Measurements from ENCODE around the gene GSE1. TPM values are rescaled to one million over a fixed set of nuclear protein-coding genes. Genes with fewer than 3 reads are reported as not detected.

GSE1 gene
- polyA plus RNA-seq, 1 donor (not counting 4 experiments of a cell fraction or from before 2014, with no cell fraction given) = 5.0 TPM

- Histone ChIP-seq H4K20me1 (ENCODE audit: control insufficient read depth, extremely low read depth, insufficient read depth, low read length) (peaks cover 11% of the 10 kb centered on the region), H3K9ac (ENCODE audit: control insufficient read depth, extremely low read depth, insufficient read depth, low read length) (no peak overlapping the region), H3K79me2 (ENCODE audit: control insufficient read depth, insufficient read depth, low read length) (no peaks in the 10 kb centered on the region), H3K36me3 (ENCODE audit: control insufficient read depth in 2 of 2, extremely low read depth in 1 of 2, insufficient read depth in 2 of 2, low read length in 2 of 2) (peaks cover 0 to 2% of the 10 kb centered on the region in 2 experiments), H2AFZ (ENCODE audit: control insufficient read depth, low read length) (no peak overlapping the region), H3K4me2 (ENCODE audit: control insufficient read depth, extremely low read depth, insufficient read depth, low read depth, low read length) (no peak overlapping the region), H3K27ac (ENCODE audit: control insufficient read depth, insufficient read depth, low read length) (no peak overlapping the region), H3K27me3 (ENCODE audit: control insufficient read depth, extremely low read depth, insufficient read depth, low read length) (peaks cover 21% of the 10 kb centered on the region), H3K9me3 (ENCODE audit: control insufficient read depth, low read depth, low read length) (no peaks in the 10 kb centered on the region), H3K4me1 (ENCODE audit: control insufficient read depth, extremely low read depth, insufficient read depth, low read length) (peaks cover 22% of the 10 kb centered on the region), H3K9me1 (ENCODE audit: control insufficient read depth, extremely low read depth, insufficient read depth, low read length) (no peaks in the 10 kb centered on the region), H3K4me3 (ENCODE audit: control insufficient read depth in 2 of 3, extremely low read depth in 1 of 3, insufficient read depth in 2 of 3, low read depth in 1 of 3, low read length in 3 of 3) (no peak overlapping the region)
- TF ChIP-seq CTCF (optimal IDR thresholded peaks at IDR 0.05 in 1 of 3, IDR thresholded peaks at IDR 0.05 in 1 of 3, conservative IDR thresholded peaks at IDR 0.05 in 1 of 3; ENCODE audit: extremely low read depth in 1 of 3, insufficient read depth in 2 of 3, low read length in 3 of 3) (no peak), EZH2 (IDR thresholded peaks at IDR 0.05; ENCODE audit: low read length) (no peak)
- FAIRE-seq (no peak), DNase-seq (ENCODE audit: low read depth, low spot score) (no peak)
- dilution Hi-C loops (cut with MboI; ENCODE audit: extremely low pct_ligation_motif_present, low sequenced_read_pairs) = no loop called here
These were observed 30.5 kb downstream of the GSE1 start for GRCh38 chr16:85643631-85644030.

DNA sequence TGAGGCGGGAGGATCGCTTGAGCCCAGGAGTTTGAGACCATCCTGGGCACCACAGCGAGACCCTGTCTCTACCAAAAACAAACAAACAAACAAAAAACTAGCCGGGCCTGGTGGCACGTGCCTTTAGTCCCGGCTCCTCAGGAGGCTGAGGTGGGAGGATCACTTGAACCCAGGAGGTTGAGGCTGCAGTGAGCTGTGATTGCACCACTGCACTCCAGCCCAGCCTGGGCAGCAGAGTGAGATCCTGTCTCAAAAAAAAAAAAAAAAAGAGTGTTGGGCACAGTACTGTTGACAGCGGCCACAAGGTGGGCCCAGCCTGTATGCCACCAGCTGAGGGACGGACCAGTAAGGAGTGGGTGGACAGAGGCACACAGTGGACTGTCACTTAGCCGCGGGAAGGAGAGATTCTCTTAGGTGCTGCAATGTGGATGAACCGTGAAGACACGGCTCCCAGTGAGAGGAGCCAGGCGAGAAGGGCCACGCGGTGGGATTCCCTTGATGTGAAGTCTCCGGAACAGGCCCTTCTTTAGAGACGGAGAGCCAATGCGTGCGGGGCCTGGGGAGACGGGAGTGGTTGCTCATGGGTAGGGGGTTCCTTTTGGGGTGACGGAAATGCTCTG lies 31.1 kb downstream of the GSE1 start:
- H2AFZ ChIP-seq (ENCODE audit: control insufficient read depth, low read length) = no peak overlapping the region
- peaks cover 21% of the 10 kb centered on the region for H3K27me3 ChIP-seq (ENCODE audit: control insufficient read depth, extremely low read depth, insufficient read depth, low read length)
- H3K9ac ChIP-seq (ENCODE audit: control insufficient read depth, extremely low read depth, insufficient read depth, low read length) = no peak overlapping the region
- peaks cover 0 to 2% of the 10 kb centered on the region in 2 experiments for H3K36me3 ChIP-seq (ENCODE audit: control insufficient read depth in 2 of 2, extremely low read depth in 1 of 2, insufficient read depth in 2 of 2, low read length in 2 of 2)
- dilution Hi-C loops (cut with MboI; ENCODE audit: extremely low pct_ligation_motif_present, low sequenced_read_pairs) = no loop called here
- H3K9me1 ChIP-seq (ENCODE audit: control insufficient read depth, extremely low read depth, insufficient read depth, low read length) = no peaks in the 10 kb centered on the region
- no peak overlapping the region for H3K27ac ChIP-seq (ENCODE audit: control insufficient read depth, insufficient read depth, low read length)
- DNase-seq (ENCODE audit: low read depth, low spot score) (no peak), FAIRE-seq (no peak)
- H3K4me3 ChIP-seq (ENCODE audit: control insufficient read depth in 2 of 3, extremely low read depth in 1 of 3, insufficient read depth in 2 of 3, low read depth in 1 of 3, low read length in 3 of 3) = no peak overlapping the region
- peaks cover 22% of the 10 kb centered on the region for H3K4me1 ChIP-seq (ENCODE audit: control insufficient read depth, extremely low read depth, insufficient read depth, low read length)
- no peak for TF ChIP-seq CTCF (optimal IDR thresholded peaks at IDR 0.05 in 1 of 3, IDR thresholded peaks at IDR 0.05 in 1 of 3, conservative IDR thresholded peaks at IDR 0.05 in 1 of 3; ENCODE audit: extremely low read depth in 1 of 3, insufficient read depth in 2 of 3, low read length in 3 of 3)
- no peak for TF ChIP-seq EZH2 (IDR thresholded peaks at IDR 0.05; ENCODE audit: low read length)
- peaks cover 11% of the 10 kb centered on the region for H4K20me1 ChIP-seq (ENCODE audit: control insufficient read depth, extremely low read depth, insufficient read depth, low read length)
- H3K4me2 ChIP-seq (ENCODE audit: control insufficient read depth, extremely low read depth, insufficient read depth, low read depth, low read length) = no peak overlapping the region
- no peaks in the 10 kb centered on the region for H3K9me3 ChIP-seq (ENCODE audit: control insufficient read depth, low read depth, low read length)
- H3K79me2 ChIP-seq (ENCODE audit: control insufficient read depth, insufficient read depth, low read length) = no peaks in the 10 kb centered on the region

Data from keratinocyte (primary cell).